ENCODE data around the gene CRIM1.

The CRIM1 gene

DNA sequence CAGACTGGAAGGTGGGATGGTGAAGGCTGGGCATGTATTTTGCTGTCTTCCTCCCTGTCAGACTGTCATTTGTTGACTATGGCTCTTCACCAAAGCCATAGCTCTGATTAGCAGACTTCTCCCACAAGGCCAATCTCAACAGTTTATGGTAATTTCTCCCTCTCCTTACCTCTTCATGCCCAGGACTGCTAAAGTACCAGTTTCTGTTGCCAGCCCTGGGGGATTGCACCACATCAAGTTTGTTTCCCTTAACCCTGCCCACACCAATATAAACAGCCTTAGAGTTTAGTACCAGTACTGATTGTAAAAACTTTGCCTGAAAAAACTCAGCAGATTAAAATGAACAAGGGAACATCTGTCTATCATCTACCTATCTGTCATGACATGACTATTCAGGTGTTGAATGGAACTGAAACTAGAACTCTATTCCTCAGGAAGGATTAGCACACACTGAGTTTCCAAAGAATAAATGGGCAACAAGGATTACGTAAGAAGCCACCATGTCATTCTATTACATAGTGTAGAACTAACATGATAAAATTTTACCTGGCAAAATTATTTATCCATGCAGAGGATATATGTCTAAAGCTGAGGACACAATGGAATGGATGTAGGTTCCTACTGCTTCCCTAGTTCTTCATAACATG, 228.7 kb downstream of the CRIM1 start:
- Histone ChIP-seq H3K9me3 (ENCODE audit: low read length) (no peaks in the 10 kb centered on the region), H3K4me3 (ENCODE audit: low read length) (no peak overlapping the region), H3K36me3 (ENCODE audit: insufficient read depth, low read length) (peaks cover 82% of the 10 kb centered on the region), H2AFZ (ENCODE audit: low read depth, low read length) (no peak overlapping the region), H3K4me1 (ENCODE audit: insufficient read depth, low read length) (peaks cover 5% of the 10 kb centered on the region), H3K27me3 (ENCODE audit: insufficient read depth, low read length) (no peaks in the 10 kb centered on the region)

DNA sequence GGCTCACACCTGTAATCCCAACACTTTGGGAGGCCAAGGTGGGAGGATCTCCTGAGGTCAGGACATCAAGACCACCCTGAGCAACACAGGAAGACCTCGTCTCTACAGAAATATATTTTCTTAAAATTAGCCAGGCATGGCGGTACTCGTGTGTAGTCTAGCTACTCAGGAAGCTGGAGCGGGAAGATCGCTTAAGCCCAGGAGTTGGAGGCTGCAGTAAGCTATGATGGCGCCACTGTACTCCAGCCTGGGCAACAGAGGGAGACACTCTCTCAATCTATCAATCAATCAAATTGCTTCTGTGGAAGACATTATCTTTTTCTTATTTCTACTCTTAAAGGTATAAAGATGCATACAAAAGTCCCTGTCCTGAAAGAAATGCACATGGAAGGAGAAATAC, 231.1 kb downstream of the CRIM1 start:
- Histone ChIP-seq H2AFZ (ENCODE audit: low read depth, low read length) (no peak overlapping the region), H3K4me1 (ENCODE audit: insufficient read depth, low read length) (peaks cover 5% of the 10 kb centered on the region), H3K27me3 (ENCODE audit: insufficient read depth, low read length) (no peaks in the 10 kb centered on the region), H3K36me3 (ENCODE audit: insufficient read depth, low read length) (peaks cover 72% of the 10 kb centered on the region), H3K4me3 (ENCODE audit: low read length) (no peak overlapping the region), H3K9me3 (ENCODE audit: low read length) (no peaks in the 10 kb centered on the region)

GRCh38 chr2:36587101-36587500, 231.5 kb downstream of the CRIM1 start:
- Histone ChIP-seq H3K9me3 (ENCODE audit: low read length) (no peaks in the 10 kb centered on the region), H3K27me3 (ENCODE audit: insufficient read depth, low read length) (no peaks in the 10 kb centered on the region), H3K4me3 (ENCODE audit: low read length) (no peak overlapping the region), H3K4me1 (ENCODE audit: insufficient read depth, low read length) (peaks cover 5% of the 10 kb centered on the region), H2AFZ (ENCODE audit: low read depth, low read length) (no peak overlapping the region), H3K36me3 (ENCODE audit: insufficient read depth, low read length) (peaks cover 69% of the 10 kb centered on the region)

DNA sequence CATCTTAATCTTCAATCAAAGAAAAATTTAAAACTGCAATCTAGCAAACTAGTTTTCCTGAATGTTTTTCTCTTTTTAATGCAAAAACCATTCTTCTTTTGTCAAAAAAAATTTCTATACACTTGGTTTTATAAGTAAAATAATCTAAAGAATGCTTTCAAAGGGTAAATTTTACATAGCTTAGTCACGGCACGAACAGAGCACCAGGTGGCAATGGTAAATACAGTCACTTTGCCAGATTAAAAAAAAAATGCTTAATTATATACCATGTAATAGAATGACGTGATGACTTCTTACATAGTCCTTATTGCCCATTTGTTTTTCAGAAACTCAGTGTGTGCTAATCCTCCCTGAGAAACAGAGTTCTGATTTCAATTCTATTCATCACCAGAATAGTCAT, 232.0 kb downstream of the CRIM1 start:
- Histone ChIP-seq H2AFZ (ENCODE audit: low read depth, low read length) (no peak overlapping the region), H3K36me3 (ENCODE audit: insufficient read depth, low read length) (peaks cover 64% of the 10 kb centered on the region), H3K4me3 (ENCODE audit: low read length) (no peak overlapping the region), H3K4me1 (ENCODE audit: insufficient read depth, low read length) (peaks cover 4% of the 10 kb centered on the region), H3K9me3 (ENCODE audit: low read length) (no peaks in the 10 kb centered on the region), H3K27me3 (ENCODE audit: insufficient read depth, low read length) (no peaks in the 10 kb centered on the region)

- Histone ChIP-seq H3K9me3 (ENCODE audit: low read length) (no peaks in the 10 kb centered on the region), H3K4me3 (ENCODE audit: low read length) (no peak overlapping the region), H3K27me3 (ENCODE audit: insufficient read depth, low read length) (no peaks in the 10 kb centered on the region), H3K36me3 (ENCODE audit: insufficient read depth, low read length) (peaks cover 50% of the 10 kb centered on the region), H2AFZ (ENCODE audit: low read depth, low read length) (no peak overlapping the region), H3K4me1 (ENCODE audit: insufficient read depth, low read length) (no peaks in the 10 kb centered on the region)
Measured at GRCh38 chr2:36589230-36589630, 233.7 kb downstream of the CRIM1 start.

DNA sequence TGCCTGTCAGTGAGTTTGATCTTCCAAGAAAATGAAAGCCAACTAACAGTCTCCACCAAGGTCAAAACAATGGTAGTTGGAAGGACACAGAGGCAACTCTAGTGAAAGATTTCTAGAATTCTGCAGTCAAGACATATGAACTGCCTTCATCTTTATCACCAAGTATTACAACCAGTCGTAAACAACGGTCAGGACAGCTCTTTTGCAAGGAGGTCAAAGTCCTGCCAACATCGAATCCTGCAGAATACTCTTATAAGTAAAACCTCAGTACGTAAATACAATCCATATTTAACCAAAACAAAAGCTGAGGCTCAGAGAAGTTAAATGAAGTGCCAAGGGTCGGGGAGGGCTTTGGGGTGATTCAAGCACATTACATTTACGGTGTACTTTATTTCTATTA, 239.3 kb downstream of the CRIM1 start:
- Histone ChIP-seq H3K36me3 (ENCODE audit: insufficient read depth, low read length) (peaks cover 15% of the 10 kb centered on the region), H3K9me3 (ENCODE audit: low read length) (no peaks in the 10 kb centered on the region), H3K4me3 (ENCODE audit: low read length) (no peak overlapping the region), H3K27me3 (ENCODE audit: insufficient read depth, low read length) (no peaks in the 10 kb centered on the region), H2AFZ (ENCODE audit: low read depth, low read length) (no peak overlapping the region), H3K4me1 (ENCODE audit: insufficient read depth, low read length) (peaks cover 11% of the 10 kb centered on the region)

GRCh38 chr2:36596397-36596796, 240.8 kb downstream of the CRIM1 start:
- Histone ChIP-seq H3K4me3 (ENCODE audit: low read length) (peak overlapping the region; percentile 65), H2AFZ (ENCODE audit: low read depth, low read length) (no peak overlapping the region), H3K27me3 (ENCODE audit: insufficient read depth, low read length) (no peaks in the 10 kb centered on the region), H3K9me3 (ENCODE audit: low read length) (no peaks in the 10 kb centered on the region), H3K4me1 (ENCODE audit: insufficient read depth, low read length) (peaks cover 11% of the 10 kb centered on the region), H3K36me3 (ENCODE audit: insufficient read depth, low read length) (peaks cover 6% of the 10 kb centered on the region)

GRCh38 chr2:36597003-36597531, 241.5 kb downstream of the CRIM1 start:
- Histone ChIP-seq H3K27me3 (ENCODE audit: insufficient read depth, low read length) (no peaks in the 10 kb centered on the region), H3K9me3 (ENCODE audit: low read length) (no peaks in the 10 kb centered on the region), H3K36me3 (ENCODE audit: insufficient read depth, low read length) (peaks cover 6% of the 10 kb centered on the region), H2AFZ (ENCODE audit: low read depth, low read length) (peak overlapping the region; percentile 11), H3K4me3 (ENCODE audit: low read length) (peak overlapping the region; percentile 65), H3K4me1 (ENCODE audit: insufficient read depth, low read length) (peaks cover 11% of the 10 kb centered on the region)

GRCh38 chr2:36597532-36598377, 242.2 kb downstream of the CRIM1 start, which contains the start of gene FEZ2:
Gene FEZ2 (minus strand): TSS chr2:36598168. CDS start chr2:36598142, 26 bp downstream.
- Histone ChIP-seq H3K4me1 (ENCODE audit: insufficient read depth, low read length) (peaks cover 11% of the 10 kb centered on the region), H3K9me3 (ENCODE audit: low read length) (no peaks in the 10 kb centered on the region), H3K36me3 (ENCODE audit: insufficient read depth, low read length) (peaks cover 6% of the 10 kb centered on the region), H3K4me3 (ENCODE audit: low read length) (peak within 1 kb of the TSS; percentile 65), H3K27me3 (ENCODE audit: insufficient read depth, low read length) (no peaks in the 10 kb centered on the region), H2AFZ (ENCODE audit: low read depth, low read length) (peak within 1 kb of the TSS; percentile 11)
